GM19025 (cell line): Measurements from ENCODE around the gene ZNF425.
"Not testable (repeated sequence)": the region's sequence is repeated elsewhere in the genome, so short reads cannot be mapped to it uniquely, and the experiment has no call there.

ENCODE experiments used
- ATAC-seq: cut with Tn5 transposase; IDR thresholded peaks from one replicate; pipeline ENCODE4 v1.9.1; 2021; ENCODE audit warnings: mild to moderate bottlenecking, low read depth, moderate library complexity; ENCODE audit not compliant: unreplicated experiment

ZNF425 gene, protein sequence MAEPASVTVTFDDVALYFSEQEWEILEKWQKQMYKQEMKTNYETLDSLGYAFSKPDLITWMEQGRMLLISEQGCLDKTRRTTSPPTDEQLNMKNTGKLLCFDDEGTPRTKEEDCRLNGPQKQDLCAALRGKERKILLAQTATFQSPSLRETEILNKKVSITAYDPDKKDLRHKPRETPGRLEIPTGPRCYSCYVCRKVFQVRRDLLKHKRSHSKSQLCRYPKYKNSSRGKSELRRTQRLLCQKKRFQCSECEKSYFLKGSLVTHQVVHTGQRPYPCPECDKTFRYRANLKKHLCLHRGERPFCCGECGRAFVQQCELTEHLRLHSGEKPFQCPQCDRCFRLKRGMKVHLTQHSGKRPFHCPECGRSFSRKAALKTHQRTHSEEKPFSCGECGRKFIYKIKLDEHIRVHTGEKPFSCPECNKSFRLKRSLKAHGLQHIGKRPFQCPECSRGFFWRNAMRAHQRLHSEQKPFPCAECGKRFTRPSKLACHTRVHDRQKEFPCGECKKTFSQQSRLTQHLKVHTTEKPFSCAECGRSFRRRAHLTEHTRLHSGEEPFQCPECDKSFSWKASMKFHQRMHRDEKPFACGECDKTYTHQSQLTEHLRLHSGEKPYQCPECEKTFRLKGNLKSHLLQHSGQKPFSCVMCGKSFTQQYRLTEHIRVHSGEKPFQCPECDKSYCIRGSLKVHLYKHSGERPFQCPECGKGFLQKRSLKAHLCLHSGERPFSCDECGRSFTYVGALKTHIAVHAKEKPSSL

DNA sequence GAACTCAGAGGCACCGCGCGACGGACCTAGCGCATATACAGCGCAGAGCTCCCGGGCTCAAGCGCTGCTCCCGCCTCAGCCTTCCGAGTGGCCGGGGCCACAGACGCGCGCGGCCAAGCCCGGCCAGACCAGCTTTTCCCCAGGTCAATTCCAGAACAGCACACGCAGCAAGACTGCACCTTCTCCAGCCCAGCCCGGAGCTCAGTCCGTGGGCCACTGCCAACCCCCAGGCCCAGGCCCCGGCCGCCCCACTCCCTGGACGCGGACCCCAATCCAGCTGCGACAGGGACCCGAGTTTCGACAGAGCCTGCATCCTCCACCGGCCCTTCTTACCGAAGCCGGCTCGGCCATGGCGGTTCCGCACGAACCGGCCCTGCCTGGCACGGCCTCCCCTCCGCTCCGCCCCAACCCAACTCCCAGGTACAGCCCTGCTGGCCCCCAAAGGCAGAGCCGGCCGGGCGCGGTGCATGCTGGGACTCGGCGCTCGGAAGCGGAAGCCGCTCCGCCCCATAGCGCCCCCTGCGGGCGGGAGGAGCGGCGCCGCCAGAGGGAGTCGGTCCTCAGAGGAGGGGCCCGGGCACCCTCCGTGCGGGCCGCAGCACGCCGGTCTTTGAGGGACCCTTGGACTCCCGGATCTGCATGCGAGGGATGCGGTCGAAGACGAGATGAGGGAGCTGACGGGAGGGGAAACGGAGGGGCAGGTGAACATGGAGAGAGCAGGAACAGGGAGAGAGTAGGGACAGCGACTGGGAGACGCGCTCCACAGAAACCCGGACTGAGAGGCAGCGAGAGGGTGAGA is at the start of gene ZNF425:
Gene ZNF425, minus strand, starts transcription at position 462 of the 799 bp plus-strand sequence. Its CDS starts 111 bp downstream, at position 351.
- ATAC-seq: peak; percentile 85

GRCh38 chr7:149175150-149175549 is 49.0 kb upstream of the ZNF425 start:
- no peak for ATAC-seq

- ATAC-seq: no peak
These were observed 46.4 kb upstream of the ZNF425 start for GRCh38 chr7:149172534-149172920.

GRCh38 chr7:149171892-149172533 is 45.9 kb upstream of the ZNF425 start:
- no peak for ATAC-seq

DNA sequence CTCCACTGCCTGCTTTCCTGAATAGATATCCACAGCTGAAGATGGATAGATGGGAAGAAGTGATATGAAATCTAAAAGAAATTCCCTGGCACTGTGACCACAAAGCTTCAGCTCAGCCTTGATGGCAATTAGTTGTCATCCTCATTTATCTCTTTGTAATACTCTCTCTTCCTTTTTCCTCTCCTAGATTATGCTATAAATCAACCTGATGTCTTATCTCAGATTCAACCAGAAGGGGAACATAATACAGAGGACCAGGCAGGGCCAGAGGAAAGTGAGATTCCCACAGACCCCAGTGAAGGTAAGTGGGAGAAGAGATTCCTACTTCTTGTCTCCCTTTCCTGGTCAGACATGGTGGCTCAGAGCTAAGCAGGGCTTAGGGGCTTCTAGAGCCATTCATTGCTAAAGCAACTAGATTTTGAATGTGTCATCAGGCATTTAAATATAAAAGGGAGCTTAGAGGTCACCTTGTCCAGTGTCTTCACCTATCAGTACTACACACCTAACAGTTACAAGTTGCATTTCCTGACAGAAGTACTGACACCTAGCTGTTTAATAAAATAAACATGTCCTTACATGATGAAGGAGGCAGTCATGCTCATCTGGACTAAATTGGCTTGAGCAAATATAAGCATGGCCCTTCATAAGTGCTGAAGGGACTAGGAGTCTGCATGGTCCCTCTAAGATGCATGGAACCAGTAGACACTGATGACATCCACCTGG is 40.7 kb upstream of the ZNF425 start:
- no peak for ATAC-seq

DNA sequence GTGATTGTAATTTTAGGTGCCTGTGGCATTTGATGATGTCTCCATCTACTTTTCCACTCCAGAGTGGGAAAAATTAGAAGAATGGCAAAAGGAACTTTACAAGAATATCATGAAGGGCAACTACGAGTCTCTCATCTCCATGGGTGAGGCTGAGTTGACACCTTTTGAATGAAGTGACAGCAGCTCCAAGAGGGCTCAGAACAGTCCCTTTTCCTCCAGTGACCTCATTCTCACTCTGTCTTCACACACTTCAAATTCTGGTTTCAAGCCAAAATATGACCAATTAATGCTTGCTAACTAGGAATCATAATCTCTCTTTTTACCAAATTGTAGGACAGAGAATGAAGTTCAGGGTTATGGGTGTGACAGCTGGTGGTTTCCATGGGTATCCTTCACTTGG is 40.0 kb upstream of the ZNF425 start:
- no peak for ATAC-seq

- ATAC-seq: no peak
These were observed 35.2 kb upstream of the ZNF425 start for GRCh38 chr7:149161241-149161848.

DNA sequence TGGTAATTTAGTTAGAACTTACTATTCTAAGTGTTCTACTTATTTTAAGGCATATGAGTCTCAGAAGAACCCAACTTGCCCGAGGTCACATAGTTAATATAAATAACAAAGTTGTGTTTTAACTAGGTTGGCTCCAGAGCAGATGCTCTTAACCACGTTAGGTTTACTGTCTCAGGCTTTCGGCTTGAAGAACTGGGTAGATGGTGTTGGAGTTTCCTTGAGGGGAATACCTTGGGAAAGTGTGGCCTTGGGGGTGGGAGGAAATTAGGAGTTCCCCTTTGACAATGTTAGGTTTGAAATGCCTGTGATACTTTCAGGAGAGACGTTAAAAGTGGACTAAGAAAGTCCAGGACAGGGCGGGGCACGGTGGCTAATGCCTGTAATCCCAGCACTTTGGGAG is 30.8 kb upstream of the ZNF425 start:
- no peak for ATAC-seq

GRCh38 chr7:149154056-149154455 is 27.9 kb upstream of the ZNF425 start:
- ATAC-seq: no peak

GRCh38 chr7:149153346-149153745 is 27.2 kb upstream of the ZNF425 start:
- no peak for ATAC-seq

- ATAC-seq: no peak
These were observed 24.9 kb upstream of the ZNF425 start for GRCh38 chr7:149150981-149151380.

GRCh38 chr7:149147752-149148653 is 21.9 kb upstream of the ZNF425 start:
- peak; percentile 25 for ATAC-seq

- peak; percentile 74 for ATAC-seq
These were observed 21.1 kb upstream of the ZNF425 start, which contains the start of gene ZNF398 for GRCh38 chr7:149147072-149147751. Gene ZNF398 (plus strand): TSS chr7:149147453. CDS start chr7:149147743, 290 bp downstream.

DNA sequence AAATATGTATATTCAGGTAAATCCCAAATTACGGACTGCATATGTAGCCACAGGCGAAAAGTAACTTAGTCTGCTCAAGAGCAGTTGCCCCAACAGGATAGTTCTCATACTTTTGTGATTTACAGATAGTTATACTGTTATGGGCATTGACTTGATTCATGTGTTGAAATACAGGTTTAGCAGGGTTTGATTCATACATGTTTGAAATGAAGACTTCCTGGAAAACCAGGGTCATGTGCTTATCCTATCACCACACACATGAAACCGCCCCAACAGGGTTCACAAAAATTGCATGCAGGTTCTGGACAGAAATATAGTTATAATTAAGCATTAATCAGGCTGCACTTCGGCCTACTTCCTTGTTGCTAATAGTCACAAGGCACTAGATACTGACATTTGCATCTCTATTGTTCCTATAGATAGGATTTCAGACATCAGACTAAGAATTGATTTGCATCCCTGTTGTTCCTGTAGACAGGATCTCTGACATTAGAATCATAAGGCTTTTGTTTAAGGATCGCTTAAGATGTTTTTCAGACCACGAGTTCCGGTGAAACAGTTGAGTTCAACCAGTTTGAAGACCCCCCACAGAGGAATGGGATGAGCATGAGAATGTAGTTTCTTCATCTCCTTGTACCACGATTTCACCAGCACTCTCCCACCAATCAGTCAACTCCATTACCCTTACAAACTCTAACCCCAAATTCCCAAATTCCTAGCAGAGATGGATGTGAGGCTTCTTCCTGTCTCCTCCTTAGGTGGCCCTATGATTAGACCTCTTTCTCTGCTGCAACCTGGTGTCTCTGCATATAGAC is 19.1 kb upstream of the ZNF425 start:
- no peak for ATAC-seq

GRCh38 chr7:149144436-149144922 is 18.4 kb upstream of the ZNF425 start:
- not testable (repeated sequence) for ATAC-seq

DNA sequence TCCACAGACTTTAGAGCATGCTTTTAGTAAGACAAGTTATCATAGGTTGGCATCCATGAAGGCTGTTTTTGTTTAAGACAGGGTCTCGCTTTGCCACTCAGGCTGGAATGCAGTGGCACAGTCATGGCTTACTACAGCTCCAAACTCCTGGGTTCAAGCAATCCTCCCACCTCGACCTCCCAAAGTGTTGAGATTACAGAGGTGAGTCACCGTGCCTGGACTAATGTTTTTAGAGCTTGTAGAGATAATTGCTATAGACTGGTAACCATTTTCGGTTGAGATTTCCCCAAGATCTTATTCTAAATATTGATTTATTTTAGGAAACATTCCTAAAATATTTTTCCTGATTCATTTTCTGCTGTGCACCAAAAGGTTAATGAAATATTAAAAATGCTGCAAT is 15.8 kb upstream of the ZNF425 start:
- no peak for ATAC-seq

DNA sequence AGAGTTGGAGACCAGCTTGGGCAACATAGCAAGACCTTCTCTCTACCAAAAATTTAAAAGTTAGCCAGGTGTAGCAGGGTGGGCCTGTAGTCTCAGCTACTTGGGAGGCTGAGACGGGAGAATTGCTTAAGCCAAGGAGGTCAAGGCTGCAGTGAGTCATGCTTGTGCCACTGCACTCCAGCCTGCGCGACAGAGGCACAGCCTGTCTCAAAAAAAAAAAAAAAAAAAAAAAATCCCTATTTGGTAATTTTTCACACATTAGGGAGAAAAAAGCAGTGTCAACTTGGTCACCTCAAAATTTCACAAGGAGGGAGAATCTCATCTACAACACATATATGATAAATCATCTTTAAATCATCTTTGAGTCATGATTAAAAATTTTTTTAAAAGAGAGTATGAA is 14.7 kb upstream of the ZNF425 start:
- ATAC-seq: no peak
